GM23338 (cell line): ENCODE results near the gene CA5B.

Experiments
- EZH2 ChIP-seq: fragments of 200-600 bp; sonication (generic); IDR thresholded peaks from one replicate; pipeline ENCODE4 v1.8.0; 2017; ENCODE audit warnings: antibody characterized with exemption, mild to moderate bottlenecking, low read depth; ENCODE audit not compliant: unreplicated experiment
- POLR2AphosphoS5 ChIP-seq: IDR thresholded peaks from 2 replicates; pipeline ENCODE4 v1.6.1; 2016; ENCODE audit warnings: antibody characterized with exemption, low read depth
- TF ChIP-seq, protein P1 (sequence below), 2 experiments: fragments of 200-600 bp in 1 of 2; sonication (generic) in 1 of 2; conservative IDR thresholded peaks; 2 replicates each; pipeline versions ENCODE4 v1.5.1 to v1.6.1; 2016 to 2017; ENCODE audit warnings: antibody characterized with exemption in 2 of 2, low read depth in 2 of 2, mild to moderate bottlenecking in 2 of 2, moderate library complexity in 1 of 2

DNA sequence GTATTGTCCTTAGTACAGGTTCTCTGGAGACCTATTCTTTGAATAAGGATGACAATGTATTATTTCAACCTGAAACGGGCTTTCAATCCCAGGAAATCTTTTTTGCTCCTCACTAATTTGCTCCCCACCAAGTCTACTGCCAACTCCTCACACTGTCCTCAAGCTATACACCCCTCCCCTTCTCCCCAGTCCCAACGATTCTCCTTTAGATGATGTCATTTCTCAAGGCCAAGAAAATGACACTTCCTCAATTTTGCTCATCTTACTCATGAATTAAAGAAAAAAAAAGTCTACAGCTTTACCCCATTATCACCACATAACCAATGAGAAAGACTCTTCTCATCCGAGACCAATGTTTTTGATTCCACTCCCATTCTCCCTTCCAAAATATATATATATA lies 96.0 kb downstream of the CA5B start:
- TF ChIP-seq EZH2, result no peak
- TF ChIP-seq POLR2AphosphoS5, result no peak
- TF ChIP-seq, protein P1, sequence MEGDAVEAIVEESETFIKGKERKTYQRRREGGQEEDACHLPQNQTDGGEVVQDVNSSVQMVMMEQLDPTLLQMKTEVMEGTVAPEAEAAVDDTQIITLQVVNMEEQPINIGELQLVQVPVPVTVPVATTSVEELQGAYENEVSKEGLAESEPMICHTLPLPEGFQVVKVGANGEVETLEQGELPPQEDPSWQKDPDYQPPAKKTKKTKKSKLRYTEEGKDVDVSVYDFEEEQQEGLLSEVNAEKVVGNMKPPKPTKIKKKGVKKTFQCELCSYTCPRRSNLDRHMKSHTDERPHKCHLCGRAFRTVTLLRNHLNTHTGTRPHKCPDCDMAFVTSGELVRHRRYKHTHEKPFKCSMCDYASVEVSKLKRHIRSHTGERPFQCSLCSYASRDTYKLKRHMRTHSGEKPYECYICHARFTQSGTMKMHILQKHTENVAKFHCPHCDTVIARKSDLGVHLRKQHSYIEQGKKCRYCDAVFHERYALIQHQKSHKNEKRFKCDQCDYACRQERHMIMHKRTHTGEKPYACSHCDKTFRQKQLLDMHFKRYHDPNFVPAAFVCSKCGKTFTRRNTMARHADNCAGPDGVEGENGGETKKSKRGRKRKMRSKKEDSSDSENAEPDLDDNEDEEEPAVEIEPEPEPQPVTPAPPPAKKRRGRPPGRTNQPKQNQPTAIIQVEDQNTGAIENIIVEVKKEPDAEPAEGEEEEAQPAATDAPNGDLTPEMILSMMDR (conservative IDR thresholded peaks at IDR 0.05; ENCODE audit: low read depth in 2 of 2), result no peak
